ENCODE data around the gene CSPG4. TPM values are rescaled to one million over a fixed set of nuclear protein-coding genes. Genes with fewer than 3 reads are reported as not detected.

Gene CSPG4
- total and polyA plus RNA-seq, 2 of the 8 experiments (the other 6 are each of a cell fraction or from before 2014, with no cell fraction given): 1.4 to 3.0 TPM

DNA sequence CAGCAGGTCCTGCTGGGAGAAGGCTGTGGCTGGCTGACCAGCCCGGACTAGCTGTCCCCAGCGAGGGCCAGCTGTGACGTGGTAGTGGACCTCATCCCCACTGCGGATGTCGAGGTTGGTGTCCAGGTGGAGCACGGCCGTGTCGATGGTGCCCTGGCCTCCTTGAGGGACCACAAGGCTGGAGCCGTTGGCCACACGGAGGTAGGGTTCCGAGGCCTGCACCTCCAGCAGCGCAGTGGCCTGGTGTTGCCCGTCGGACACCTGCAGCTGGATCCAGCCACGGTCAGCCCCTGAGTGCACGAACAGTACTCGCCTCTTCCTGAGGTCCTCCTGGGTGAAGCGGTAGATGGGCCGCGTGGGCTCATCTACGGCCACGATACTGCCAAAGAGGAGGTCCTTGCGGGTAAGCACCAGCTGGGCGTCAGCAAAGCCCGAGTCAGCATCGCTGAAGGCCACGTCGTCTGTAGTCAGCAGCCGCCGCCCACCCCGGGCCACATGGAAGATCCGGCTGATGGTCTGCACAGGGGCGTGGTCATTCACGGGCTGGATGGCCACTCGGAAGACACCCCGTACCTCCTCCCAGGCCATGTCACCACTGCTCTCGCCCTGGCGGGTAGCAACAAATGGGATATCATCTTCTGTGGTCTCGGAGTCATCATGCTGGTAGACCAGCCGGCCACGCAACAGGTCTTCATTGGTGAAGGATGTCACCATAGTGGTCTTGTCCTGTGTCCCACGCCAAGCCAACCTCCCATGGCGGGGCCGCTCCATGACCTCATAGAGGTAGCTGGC lies 25.0 kb downstream of the CSPG4 start:
- Histone ChIP-seq H2BK120ac (replicated peaks; ENCODE audit: low read depth, low read length) (no peak overlapping the region), H3K56ac (replicated peaks; ENCODE audit: insufficient read length, low read depth, low read length) (no peak overlapping the region), H4K5ac (ENCODE audit: insufficient read length, low read depth, low read length) (no peak overlapping the region), H3K27me3 (replicated peaks in 1 of 4; ENCODE audit: control insufficient read depth in 3 of 4, extremely low read depth in 1 of 4, insufficient read depth in 3 of 4, low read length in 3 of 4) (no peaks in the 10 kb centered on the region), H2AFZ (ENCODE audit: low read length) (no peak overlapping the region), H3K79me1 (ENCODE audit: low read depth, low read length) (no peaks in the 10 kb centered on the region), H2BK15ac (ENCODE audit: low read length) (no peak overlapping the region), H3K4me3 (ENCODE audit: extremely low read depth in 1 of 4, insufficient read depth in 2 of 4, low read depth in 3 of 4, low read length in 4 of 4) (no peak overlapping the region), H3K4me2 (ENCODE audit: insufficient read depth in 1 of 2, low read depth in 2 of 2, low read length in 2 of 2) (no peak overlapping the region), H3K9me3 (ENCODE audit: insufficient read depth in 2 of 2, low read depth in 1 of 2, low read length in 1 of 2) (no peaks in the 10 kb centered on the region), H2BK5ac (ENCODE audit: low read depth, low read length) (no peak overlapping the region), H2BK12ac (ENCODE audit: low read depth, low read length) (0 out of 2 replicates have a peak overlapping the region, but pooled peaks have one; percentile 27), H3K9ac (replicated peaks in 1 of 4; ENCODE audit: extremely low read depth in 1 of 4, low read depth in 3 of 4, low read length in 3 of 4) (no peak overlapping the region), H3K4me1 (replicated peaks in 1 of 4; ENCODE audit: control insufficient read depth in 3 of 4, insufficient read depth in 4 of 4, low read length in 3 of 4) (peaks cover 0 to 10% (median 1%) of the 10 kb centered on the region in 4 experiments; a peak in 3 of 7 replicates), H2AK5ac (ENCODE audit: low read depth, low read length) (no peak overlapping the region; the same call in 1 of the 2 replicates), H3K23ac (ENCODE audit: insufficient read length) (no peak overlapping the region), H3K18ac (ENCODE audit: extremely low read depth, low read length) (no peak overlapping the region), H4K91ac (replicated peaks; ENCODE audit: insufficient read length, low read length) (no peak overlapping the region), H3K27ac (ENCODE audit: low read depth, low read length) (no peak overlapping the region), H3K23me2 (ENCODE audit: low read depth, low read length) (no peaks in the 10 kb centered on the region), H3K79me2 (ENCODE audit: control insufficient read depth in 1 of 2, insufficient read depth in 2 of 2, low read length in 2 of 2) (no peaks in the 10 kb centered on the region), H4K20me1 (replicated peaks in 1 of 2; ENCODE audit: control insufficient read depth in 1 of 2, insufficient read depth in 2 of 2, low read length in 2 of 2) (no peaks in the 10 kb centered on the region), H4K8ac (ENCODE audit: extremely low read depth, insufficient read depth, low read length) (no peak overlapping the region), H2BK20ac (ENCODE audit: low read length) (no peak overlapping the region), H3K36me3 (ENCODE audit: control insufficient read depth in 2 of 4, insufficient read depth in 4 of 4, low read length in 3 of 4) (no peaks in the 10 kb centered on the region), H3K4ac (replicated peaks; ENCODE audit: insufficient read length, low read depth, low read length) (no peak overlapping the region), H3K14ac (ENCODE audit: insufficient read length) (no peak overlapping the region)
- 96% methylated on average over 44 of the region's 44 CpGs; no CpG with 5 or more reads in 1 of the 2 experiments for WGBS, 2 experiments (ENCODE audit: extremely low coverage in 1 of 2, insufficient coverage in 1 of 2, insufficient read length in 1 of 2, insufficient replicate concordance in 2 of 2, low coverage in 1 of 2, low lambda C conversion rate in 2 of 2, missing lambda C conversion rate in 1 of 2)
- POLR2A ChIA-PET (ENCODE audit: partially characterized antibody): no interaction called here
- FAIRE-seq: no peak
- no peak for DNase-seq (ENCODE audit: low read depth in 1 of 2, low spot score in 2 of 2)
- CTCF ChIA-PET (ENCODE audit: partially characterized antibody): interaction anchor here (1.9 to 4.8 kb wide), 4 partner anchors 12 to 114 kb away, joined by 4 to 37 read pairs (median 28); no protein-coding TSS in a partner anchor
- TF ChIP-seq CHD1 (IDR thresholded peaks at IDR 0.05; ENCODE audit: low read depth, low read length) (no peak), HDAC2 (IDR thresholded peaks at IDR 0.05; ENCODE audit: borderline replicate concordance in 1 of 2, low read depth in 2 of 2, low read length in 2 of 2) (no peak), FOSL1 (IDR thresholded peaks at IDR 0.05; ENCODE audit: insufficient read depth, low read depth, low read length) (no peak), SRF (IDR thresholded peaks at IDR 0.05; ENCODE audit: low read depth, low read length) (no peak), TAF1 (IDR thresholded peaks at IDR 0.05; ENCODE audit: low read depth, low read length) (no peak), CBX8 (IDR thresholded peaks at IDR 0.05; ENCODE audit: borderline replicate concordance, low read depth, low read length) (no peak), CEBPB (IDR thresholded peaks at IDR 0.05; ENCODE audit: low read depth, low read length) (no peak), SP4 (IDR thresholded peaks at IDR 0.05; ENCODE audit: low read length) (no peak)
- TF ChIP-seq, protein P1, sequence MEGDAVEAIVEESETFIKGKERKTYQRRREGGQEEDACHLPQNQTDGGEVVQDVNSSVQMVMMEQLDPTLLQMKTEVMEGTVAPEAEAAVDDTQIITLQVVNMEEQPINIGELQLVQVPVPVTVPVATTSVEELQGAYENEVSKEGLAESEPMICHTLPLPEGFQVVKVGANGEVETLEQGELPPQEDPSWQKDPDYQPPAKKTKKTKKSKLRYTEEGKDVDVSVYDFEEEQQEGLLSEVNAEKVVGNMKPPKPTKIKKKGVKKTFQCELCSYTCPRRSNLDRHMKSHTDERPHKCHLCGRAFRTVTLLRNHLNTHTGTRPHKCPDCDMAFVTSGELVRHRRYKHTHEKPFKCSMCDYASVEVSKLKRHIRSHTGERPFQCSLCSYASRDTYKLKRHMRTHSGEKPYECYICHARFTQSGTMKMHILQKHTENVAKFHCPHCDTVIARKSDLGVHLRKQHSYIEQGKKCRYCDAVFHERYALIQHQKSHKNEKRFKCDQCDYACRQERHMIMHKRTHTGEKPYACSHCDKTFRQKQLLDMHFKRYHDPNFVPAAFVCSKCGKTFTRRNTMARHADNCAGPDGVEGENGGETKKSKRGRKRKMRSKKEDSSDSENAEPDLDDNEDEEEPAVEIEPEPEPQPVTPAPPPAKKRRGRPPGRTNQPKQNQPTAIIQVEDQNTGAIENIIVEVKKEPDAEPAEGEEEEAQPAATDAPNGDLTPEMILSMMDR (IDR thresholded peaks at IDR 0.05; ENCODE audit: control extremely low read depth in 1 of 3, insufficient read depth in 1 of 3, low read depth in 1 of 3, low read length in 3 of 3): no peak

Measured in H1 (cell line).